K562 (cell line): ENCODE results near the gene OPCML. TPM values are rescaled to one million over a fixed set of nuclear protein-coding genes. Genes with fewer than 3 reads are reported as not detected.

Experiments
- ATAC-seq: fragments of 200-7000 bp; cut with Tn5 transposase; 3 replicates; pipeline ENCODE4 v1.9.1; 2020; ENCODE audit warnings: moderate library complexity
- BruUV-seq: library from RNA; stranded (reverse); fragments of 400-500 nt; replicated peaks from 2 replicates; lab custom pipeline; 2021; lab: Mats Ljungman, UMichigan
- CTCF ChIA-PET: fragments of 300-600 bp; formaldehyde crosslinking; extraction: SDS; loops from one replicate; lab custom pipeline; 2021; ENCODE audit warnings: low intra/inter-chr PET ratio; lab: Yijun Ruan, JAX
- POLR2A ChIA-PET: fragments of 300-600, 350-650 bp; sonication (Branson Sonifier 250); formaldehyde crosslinking; extraction: SDS; loops from one replicate; lab custom pipeline; 2021; ENCODE audit warnings: antibody characterized with exemption, inconsistent platforms; lab: Yijun Ruan, JAX
- DNase-seq, 4 experiments: peaks; one replicate each; pipeline versions ENCODE4 v3.0.0 to v3.0.0-alpha.2; 2011 to 2018; ENCODE audit warnings: low spot score in 3 of 4, mixed read lengths in 3 of 4; ENCODE audit errors: extremely low read depth in 1 of 4
- FAIRE-seq: peaks from 2 replicates; lab custom pipeline; 2011; peaks lifted over from hg19 to GRCh38; lab: Jason Lieb, UNC
- H2AFZ ChIP-seq: 2 replicates; pipeline ENCODE4 v1.6.0; 2011; ENCODE audit warnings: low read depth, low read length, control low read depth, inconsistent platforms
- H3K27ac ChIP-seq: fragments of 200-600 bp; 3 replicates; pipeline ENCODE4 v1.8.0; 2011; ENCODE audit warnings: low read depth, mild to moderate bottlenecking, control low read depth, inconsistent platforms, low read length, moderate library complexity, mixed read lengths; ENCODE audit errors: extremely low read depth
- H3K27me3 ChIP-seq, 2 experiments: fragments of 300-600 bp in 1 of 2; 2 replicates in 1 of 2; 3 replicates in 1 of 2; pipeline versions ENCODE4 v1.6.0 to v1.8.0; 2011; ENCODE audit warnings: inconsistent platforms in 2 of 2, low read length in 2 of 2, mild to moderate bottlenecking in 1 of 2, mixed read lengths in 1 of 2, moderate library complexity in 1 of 2; ENCODE audit not compliant: control insufficient read depth in 2 of 2, insufficient read depth in 2 of 2
- H3K36me3 ChIP-seq: fragments of 300-600 bp; 3 replicates; pipeline ENCODE4 v1.8.0; 2011; ENCODE audit warnings: mild to moderate bottlenecking, low read length, inconsistent platforms; ENCODE audit not compliant: control insufficient read depth, insufficient read depth
- H3K4me1 ChIP-seq, 2 experiments: fragments of 200-600 bp in 1 of 2; replicated peaks in 1 of 2; 2 replicates in 1 of 2; 3 replicates in 1 of 2; pipeline versions ENCODE4 v1.5.1 to v1.8.0; 2011; ENCODE audit warnings: inconsistent platforms in 2 of 2, low read length in 2 of 2, mild to moderate bottlenecking in 1 of 2, mixed read lengths in 1 of 2, moderate library complexity in 1 of 2; ENCODE audit not compliant: control insufficient read depth in 2 of 2, insufficient read depth in 2 of 2
- H3K4me2 ChIP-seq: 2 replicates; pipeline ENCODE4 v1.6.1; 2011; ENCODE audit warnings: low read length, control low read depth, inconsistent platforms, mixed read lengths; ENCODE audit not compliant: insufficient read depth
- H3K4me3 ChIP-seq: fragments of 200-600 bp; sonication (generic), shearing (Covaris generic); 2 replicates; pipeline ENCODE4 v1.5.1; 2016; ENCODE audit warnings: control low read depth, inconsistent platforms
- H3K79me2 ChIP-seq: fragments of 200-600 bp; 3 replicates; pipeline ENCODE4 v1.8.0; 2011; ENCODE audit warnings: low read length, inconsistent platforms; ENCODE audit not compliant: control insufficient read depth, insufficient read depth
- H3K9ac ChIP-seq, 2 experiments: 2 replicates each; pipeline versions ENCODE4 v1.6.0 to v1.6.1; 2011; ENCODE audit warnings: low read depth in 2 of 2, low read length in 2 of 2, control low read depth in 1 of 2, inconsistent platforms in 1 of 2, mild to moderate bottlenecking in 1 of 2, mixed read lengths in 1 of 2; ENCODE audit not compliant: insufficient read depth in 1 of 2
- H3K9me1 ChIP-seq: one replicate; pipeline ENCODE4 v1.6.0; 2011; ENCODE audit warnings: inconsistent platforms, mild to moderate bottlenecking, low read length, moderate library complexity; ENCODE audit not compliant: control insufficient read depth, insufficient read depth
- H3K9me3 ChIP-seq: replicated peaks from 2 replicates; pipeline ENCODE4 v1.5.1; 2011; ENCODE audit warnings: low read depth, low read length, inconsistent platforms; ENCODE audit not compliant: control insufficient read depth, insufficient read depth
- H4K20me1 ChIP-seq: replicated peaks from 2 replicates; pipeline ENCODE4 v1.6.1; 2011; ENCODE audit warnings: low read length, inconsistent platforms, mixed read lengths; ENCODE audit not compliant: control insufficient read depth, insufficient read depth
- DPF2 ChIP-seq: fragments of 450-650 bp; IDR thresholded peaks from 2 replicates; pipeline ENCODE4 v1.6.1; 2016
- FOXM1 ChIP-seq, 2 experiments: fragments of 450-650 bp in 1 of 2; sonication (generic) in 1 of 2; formaldehyde crosslinking in 1 of 2; IDR thresholded peaks; 2 replicates each; pipeline versions ENCODE4 v1.6.1 to v1.9.0; 2017 to 2022; ENCODE audit warnings: low read depth in 2 of 2, mild to moderate bottlenecking in 2 of 2, missing genetic modification reagents in 1 of 2, moderate library complexity in 1 of 2
- MXI1 ChIP-seq: IDR thresholded peaks from 2 replicates; pipeline ENCODE4 v1.6.1; 2011; ENCODE audit warnings: low read depth, mild to moderate bottlenecking, improper control_type of control experiment, low read length
- PHF21A ChIP-seq: fragments of 450-650 bp; IDR thresholded peaks from 2 replicates; pipeline ENCODE4 v1.6.1; 2017; ENCODE audit warnings: low read depth, borderline replicate concordance
- PTTG1 ChIP-seq: fragments of 450-650 bp; IDR thresholded peaks from 2 replicates; pipeline ENCODE4 v1.6.1; 2016; ENCODE audit warnings: low read depth, mild to moderate bottlenecking, missing genetic modification characterization, missing compliant biosample characterization
- SP1 ChIP-seq: sonication (generic); formaldehyde crosslinking; IDR thresholded peaks from 2 replicates; pipeline ENCODE4 v1.8.1; 2022; ENCODE audit warnings: mild to moderate bottlenecking, missing genetic modification reagents
- ZNF23 ChIP-seq: fragments of 250-450 bp; sonication (Bioruptor Pico); IDR thresholded peaks from 2 replicates; pipeline ENCODE4 v1.4.0; 2020; ENCODE audit warnings: mild to moderate bottlenecking
- WGBS: fragments of 100-300 bp; shearing (Covaris generic); methylation state at CpG from one replicate; pipeline ENCODE4 v1.1.6; 2016; ENCODE audit warnings: low coverage, mixed read lengths; ENCODE audit not compliant: insufficient coverage; ENCODE audit errors: missing lambda C conversion rate; 5-methylcytosine and 5-hydroxymethylcytosine counted together
- in situ Hi-C: fragments of 300-500 bp; cut with MboI; formaldehyde crosslinking; loops from 4 replicates; pipeline ENCODE4 v1.15.0; 2018; ENCODE audit warnings: inconsistent platforms, mixed read lengths
- intact Hi-C: fragments of 100-400 bp; cut with micrococcal nuclease; formaldehyde crosslinking; loops from 2 replicates; pipeline ENCODE4 v1.14.2; 2022
- polyA plus RNA-seq, 8 experiments: library from polyadenylated mRNA; depleted of rRNA in 4 of 8; stranded (reverse) in 5 of 8; unstranded in 3 of 8; fragments of >200 nt; fragmentation: Nextera tagmentation in 2 of 8; fragmentation: Illumina TruSeq in 1 of 8; extraction: Ambion mirVana in 2 of 8; extraction: Trizol in 1 of 8; gene quantifications; 2 replicates each; pipeline versions ENCODE4 v1.2.1 to v1.2.3, GENCODE V29; 2011 to 2014; ENCODE audit warnings: inconsistent platforms in 1 of 8, missing spikeins in 1 of 8
- total RNA-seq, 7 experiments: library from RNA; depleted of rRNA in 6 of 7; stranded (reverse); fragments of >200 nt in 6 of 7; fragmentation: Illumina TruSeq in 2 of 7; extraction: Trizol in 2 of 7; gene quantifications; 2 replicates each; pipeline versions ENCODE4 v1.2.1 to v1.2.3, GENCODE V29; 2011 to 2021; ENCODE audit warnings: low replicate concordance in 1 of 7
- TF ChIP-seq, protein P1 (sequence below): sonication (generic); formaldehyde crosslinking; IDR thresholded peaks from 2 replicates; pipeline ENCODE4 v1.8.0; 2022; ENCODE audit warnings: mild to moderate bottlenecking, missing genetic modification reagents, borderline replicate concordance

OPCML gene
- total and polyA plus RNA-seq, 9 of the 15 experiments (the other 6 are each of a cell fraction or from before 2014, with no cell fraction given), result not detected

DNA sequence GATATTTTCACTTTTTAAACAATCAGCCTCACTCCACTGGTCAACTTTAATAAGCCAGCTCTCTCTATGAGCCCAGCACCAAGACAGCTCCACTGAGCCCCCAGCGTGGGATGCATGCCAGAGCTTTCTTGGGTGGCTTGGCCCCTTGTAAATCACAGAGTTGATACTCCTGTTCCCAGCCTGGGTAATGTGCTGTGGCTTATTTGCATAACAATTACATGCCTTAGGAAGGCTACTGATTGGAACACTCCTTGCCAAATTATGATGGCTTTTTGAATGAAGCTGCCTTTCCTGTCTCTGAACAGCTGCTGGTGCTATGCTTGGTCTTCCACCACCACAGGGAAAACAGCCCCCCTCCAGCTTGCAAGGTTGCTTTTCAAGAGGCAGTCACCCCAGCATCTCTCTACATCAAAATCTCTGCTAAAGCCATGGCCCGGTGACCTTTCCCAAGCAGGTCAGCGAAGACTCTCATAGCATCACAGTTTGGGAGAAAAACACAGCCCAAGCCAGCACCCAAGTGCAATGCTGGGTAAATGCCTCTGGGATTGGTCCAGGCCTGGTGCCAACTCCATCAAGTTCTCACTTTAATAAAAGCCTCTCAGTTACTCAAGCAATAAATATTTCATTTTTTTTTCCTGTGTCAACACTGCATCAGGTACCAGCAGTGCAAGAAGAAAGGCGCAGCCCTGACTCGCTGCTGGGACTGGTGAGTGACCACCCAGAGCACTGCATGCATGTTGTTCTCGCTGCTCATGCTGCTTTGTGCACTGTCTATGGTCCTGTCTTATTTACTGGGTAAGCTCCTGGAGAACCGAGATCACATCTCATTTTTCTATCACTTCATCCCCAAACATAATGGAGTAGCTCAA lies 549.3 kb downstream of the OPCML start (continued):
- TF ChIP-seq, protein P1, sequence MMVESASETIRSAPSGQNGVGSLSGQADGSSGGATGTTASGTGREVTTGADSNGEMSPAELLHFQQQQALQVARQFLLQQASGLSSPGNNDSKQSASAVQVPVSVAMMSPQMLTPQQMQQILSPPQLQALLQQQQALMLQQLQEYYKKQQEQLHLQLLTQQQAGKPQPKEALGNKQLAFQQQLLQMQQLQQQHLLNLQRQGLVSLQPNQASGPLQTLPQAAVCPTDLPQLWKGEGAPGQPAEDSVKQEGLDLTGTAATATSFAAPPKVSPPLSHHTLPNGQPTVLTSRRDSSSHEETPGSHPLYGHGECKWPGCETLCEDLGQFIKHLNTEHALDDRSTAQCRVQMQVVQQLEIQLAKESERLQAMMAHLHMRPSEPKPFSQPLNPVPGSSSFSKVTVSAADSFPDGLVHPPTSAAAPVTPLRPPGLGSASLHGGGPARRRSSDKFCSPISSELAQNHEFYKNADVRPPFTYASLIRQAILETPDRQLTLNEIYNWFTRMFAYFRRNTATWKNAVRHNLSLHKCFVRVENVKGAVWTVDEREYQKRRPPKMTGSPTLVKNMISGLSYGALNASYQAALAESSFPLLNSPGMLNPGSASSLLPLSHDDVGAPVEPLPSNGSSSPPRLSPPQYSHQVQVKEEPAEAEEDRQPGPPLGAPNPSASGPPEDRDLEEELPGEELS, result no peak
- TF ChIP-seq, all 486 proteins: peak for 0

DNA sequence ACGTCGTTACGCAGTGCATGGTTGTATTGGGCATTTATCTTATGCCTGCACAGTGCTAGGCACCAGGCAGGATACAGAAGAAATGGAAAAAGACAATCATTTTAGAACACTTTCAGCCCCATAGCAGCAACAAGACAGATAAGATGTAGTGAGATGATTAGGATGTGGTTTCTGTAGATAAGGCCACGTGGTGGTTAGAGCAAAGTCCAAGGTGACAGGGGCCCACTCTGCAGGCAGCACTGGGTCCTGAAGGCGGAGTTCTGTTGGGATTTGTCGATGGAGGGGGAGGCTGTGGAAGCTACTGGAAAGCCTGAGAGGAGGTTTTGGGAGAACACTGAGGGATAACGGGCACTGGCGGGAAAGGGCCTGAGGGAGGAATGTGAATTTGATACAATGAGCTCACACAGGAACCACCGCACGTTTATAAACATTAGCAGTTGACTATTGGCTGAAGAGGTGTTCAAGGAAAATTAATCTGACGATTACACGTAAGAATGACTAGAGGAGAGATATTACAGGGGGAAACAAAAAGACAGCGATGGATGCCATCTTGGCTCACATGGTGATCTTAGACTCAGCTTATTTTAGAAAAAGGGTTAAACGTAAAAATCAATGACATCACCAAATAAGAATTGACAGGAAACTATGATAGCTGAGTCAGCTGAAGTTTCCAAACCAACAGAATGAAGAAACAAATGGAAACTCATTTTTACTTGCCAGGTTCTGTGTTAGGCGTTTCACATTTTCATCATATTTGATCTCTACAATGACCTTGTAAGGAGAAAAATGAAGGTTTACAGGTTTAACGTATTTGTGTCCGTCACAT lies 551.0 kb downstream of the OPCML start:
- Histone ChIP-seq H4K20me1 (no peaks in the 10 kb centered on the region), H3K9ac (no peak overlapping the region), H3K27me3 (no peaks in the 10 kb centered on the region), H3K4me3 (no peak overlapping the region), H2AFZ (no peak overlapping the region), H3K9me1 (no peaks in the 10 kb centered on the region), H3K4me2 (no peak overlapping the region), H3K4me1 (no peaks in the 10 kb centered on the region), H3K9me3 (no peaks in the 10 kb centered on the region), H3K27ac (no peak overlapping the region), H3K36me3 (no peaks in the 10 kb centered on the region), H3K79me2 (no peaks in the 10 kb centered on the region)
- BruUV-seq, result no TSS peak
- in situ Hi-C loops (no loop called here), intact Hi-C loops (no loop called here)
- ChIA-PET CTCF (no interaction called here), POLR2A (no interaction called here)
- FAIRE-seq (no peak), ATAC-seq (no peak), DNase-seq (no peak)
- TF ChIP-seq MXI1, result no peak
- TF ChIP-seq ZNF23 (CRISPR knock-in tag), result no peak
- TF ChIP-seq PTTG1 (tag), result no peak
- TF ChIP-seq FOXM1 (IDR thresholded peaks at IDR 0.05; ENCODE audit: low read depth), result no peak
- TF ChIP-seq FOXM1 (CRISPR knock-in tag; IDR thresholded peaks at IDR 0.05; ENCODE audit: low read depth), result no peak
- no peak for TF ChIP-seq DPF2
- no peak for TF ChIP-seq PHF21A
- no peak for TF ChIP-seq SP1 (CRISPR knock-in tag)
- under 1% methylated on average over 16 of the region's 17 CpGs for WGBS
